H1 (cell line): ENCODE results near the gene DOK7. TPM values are rescaled to one million over a fixed set of nuclear protein-coding genes. Genes with fewer than 3 reads are reported as not detected.

Experiments used
- CTCF ChIA-PET: fragments of 300-600 bp; sonication (Branson Sonifier 250); formaldehyde crosslinking; loops from one replicate; lab custom pipeline; 2021; ENCODE audit not compliant: partially characterized antibody; lab: Charles Lee
- POLR2A ChIA-PET: fragments of 300-600 bp; sonication (Branson Sonifier 250); formaldehyde crosslinking; loops from one replicate; lab custom pipeline; 2021; ENCODE audit warnings: inconsistent platforms; ENCODE audit not compliant: partially characterized antibody; lab: Charles Lee
- DNase-seq, 2 experiments: peaks; one replicate each; pipeline versions ENCODE4 v3.0.0 to v3.0.0-alpha.2; 2010 to 2022; ENCODE audit warnings: low spot score in 2 of 2, low read depth in 1 of 2, mixed read lengths in 1 of 2
- FAIRE-seq: peaks from 2 replicates; lab custom pipeline; 2011; peaks lifted over from hg19 to GRCh38; lab: Jason Lieb, UNC
- H2AFZ ChIP-seq: 2 replicates; pipeline ENCODE4 v1.8.1; 2012; ENCODE audit warnings: low read length, inconsistent platforms
- H2AK5ac ChIP-seq: 2 replicates; pipeline ENCODE4 v1.6.1; 2013; ENCODE audit warnings: low read depth, low read length
- H2BK120ac ChIP-seq: replicated peaks from 2 replicates; pipeline ENCODE3; 2013; ENCODE audit warnings: low read depth, low read length, inconsistent platforms
- H2BK12ac ChIP-seq: 2 replicates; pipeline ENCODE4 v1.6.1; 2013; ENCODE audit warnings: low read depth, low read length
- H2BK15ac ChIP-seq: 2 replicates; pipeline ENCODE4 v1.6.1; 2013; ENCODE audit warnings: low read length
- H2BK20ac ChIP-seq: 2 replicates; pipeline ENCODE4 v1.6.1; 2013; ENCODE audit warnings: low read length
- H2BK5ac ChIP-seq: 2 replicates; pipeline ENCODE4 v1.6.1; 2013; ENCODE audit warnings: low read depth, low read length
- H3K14ac ChIP-seq: 2 replicates; pipeline ENCODE4 v1.6.1; 2013; ENCODE audit warnings: inconsistent platforms; ENCODE audit not compliant: insufficient read length
- H3K18ac ChIP-seq: 2 replicates; pipeline ENCODE4 v1.6.1; 2013; ENCODE audit warnings: low read length; ENCODE audit errors: extremely low read depth
- H3K23ac ChIP-seq: 2 replicates; pipeline ENCODE4 v1.6.1; 2013; ENCODE audit warnings: inconsistent platforms; ENCODE audit not compliant: insufficient read length
- H3K23me2 ChIP-seq: 2 replicates; pipeline ENCODE4 v1.6.1; 2013; ENCODE audit warnings: low read depth, low read length
- H3K27ac ChIP-seq: 2 replicates; pipeline ENCODE4 v1.6.1; 2011; ENCODE audit warnings: low read depth, low read length, inconsistent platforms
- H3K27me3 ChIP-seq, 4 experiments: replicated peaks in 1 of 4; 1 replicate in 1 of 4; 2 replicates in 3 of 4; pipeline versions ENCODE4 v1.6.1 to v1.8.1; 2011 to 2013; ENCODE audit warnings: low read length in 3 of 4, mild to moderate bottlenecking in 3 of 4, inconsistent platforms in 2 of 4, mixed read lengths in 2 of 4, moderate library complexity in 1 of 4; ENCODE audit not compliant: control insufficient read depth in 3 of 4, insufficient read depth in 3 of 4; ENCODE audit errors: extremely low read depth in 1 of 4
- H3K36me3 ChIP-seq, 4 experiments: 2 replicates each; pipeline versions ENCODE4 v1.6.1 to v1.8.1; 2011 to 2013; ENCODE audit warnings: mild to moderate bottlenecking in 4 of 4, low read length in 3 of 4, moderate library complexity in 2 of 4, control low read depth in 1 of 4, inconsistent platforms in 1 of 4; ENCODE audit not compliant: insufficient read depth in 4 of 4, control insufficient read depth in 2 of 4
- H3K4ac ChIP-seq: replicated peaks from 2 replicates; pipeline ENCODE3; 2013; ENCODE audit warnings: low read length, low read depth, mixed read lengths, inconsistent platforms; ENCODE audit not compliant: insufficient read length
- H3K4me1 ChIP-seq, 4 experiments: replicated peaks in 1 of 4; 1 replicate in 1 of 4; 2 replicates in 3 of 4; pipeline versions ENCODE4 v1.6.1 to v1.8.1; 2011 to 2013; ENCODE audit warnings: low read length in 3 of 4, inconsistent platforms in 2 of 4, mixed read lengths in 1 of 4; ENCODE audit not compliant: insufficient read depth in 4 of 4, control insufficient read depth in 3 of 4
- H3K4me2 ChIP-seq, 2 experiments: 2 replicates each; pipeline versions ENCODE4 v1.6.1 to v1.8.1; 2011 to 2013; ENCODE audit warnings: low read depth in 2 of 2, low read length in 2 of 2, control low read depth in 1 of 2, inconsistent platforms in 1 of 2, mild to moderate bottlenecking in 1 of 2; ENCODE audit not compliant: insufficient read depth in 1 of 2
- H3K4me3 ChIP-seq, 4 experiments: fragments of 200-600, 300-600 bp in 1 of 4; sonication (generic), shearing (Covaris generic), sonication (Bioruptor Twin) in 1 of 4; 2 replicates each; pipeline versions ENCODE4 v1.5.1 to v1.8.1; 2011 to 2016; ENCODE audit warnings: low read length in 4 of 4, low read depth in 3 of 4, control low read depth in 2 of 4, inconsistent platforms in 2 of 4, mild to moderate bottlenecking in 2 of 4, mixed read lengths in 1 of 4, moderate library complexity in 1 of 4; ENCODE audit not compliant: insufficient read depth in 2 of 4; ENCODE audit errors: extremely low read depth in 1 of 4
- H3K56ac ChIP-seq: replicated peaks from 2 replicates; pipeline ENCODE3; 2013; ENCODE audit warnings: low read depth, mild to moderate bottlenecking, mixed read lengths, low read length, inconsistent platforms; ENCODE audit not compliant: insufficient read length
- H3K79me1 ChIP-seq: 2 replicates; pipeline ENCODE4 v1.6.1; 2013; ENCODE audit warnings: low read depth, low read length, control low read depth
- H3K79me2 ChIP-seq, 2 experiments: 2 replicates each; pipeline versions ENCODE4 v1.6.1 to v1.8.1; 2012 to 2013; ENCODE audit warnings: low read length in 2 of 2, mild to moderate bottlenecking in 2 of 2, inconsistent platforms in 1 of 2; ENCODE audit not compliant: insufficient read depth in 2 of 2, control insufficient read depth in 1 of 2
- H3K9ac ChIP-seq, 4 experiments: replicated peaks in 1 of 4; 1 replicate in 1 of 4; 2 replicates in 3 of 4; pipeline versions ENCODE4 v1.6.1 to v1.8.1; 2011 to 2013; ENCODE audit warnings: low read depth in 3 of 4, low read length in 3 of 4, control low read depth in 2 of 4, mild to moderate bottlenecking in 2 of 4, moderate library complexity in 2 of 4, inconsistent platforms in 1 of 4; ENCODE audit errors: extremely low read depth in 1 of 4
- H3K9me3 ChIP-seq, 2 experiments: 2 replicates each; pipeline versions ENCODE4 v1.6.1 to v1.8.1; 2012 to 2013; ENCODE audit warnings: mild to moderate bottlenecking in 2 of 2, moderate library complexity in 2 of 2, control low read depth in 1 of 2, inconsistent platforms in 1 of 2, low read depth in 1 of 2, low read length in 1 of 2, mixed read lengths in 1 of 2; ENCODE audit not compliant: insufficient read depth in 2 of 2
- H4K20me1 ChIP-seq, 2 experiments: replicated peaks in 1 of 2; 2 replicates each; pipeline versions ENCODE3 to v1.8.1; 2011 to 2013; ENCODE audit warnings: inconsistent platforms in 2 of 2, low read length in 2 of 2, mild to moderate bottlenecking in 1 of 2; ENCODE audit not compliant: insufficient read depth in 2 of 2, control insufficient read depth in 1 of 2
- H4K5ac ChIP-seq: 2 replicates; pipeline ENCODE4 v1.6.1; 2013; ENCODE audit warnings: low read length, low read depth, mixed read lengths, inconsistent platforms; ENCODE audit not compliant: insufficient read length
- H4K8ac ChIP-seq: 2 replicates; pipeline ENCODE4 v1.8.0; 2013; ENCODE audit warnings: mild to moderate bottlenecking, moderate library complexity, low read length, inconsistent platforms; ENCODE audit not compliant: insufficient read depth; ENCODE audit errors: extremely low read depth
- H4K91ac ChIP-seq: replicated peaks from 2 replicates; pipeline ENCODE3; 2013; ENCODE audit warnings: low read length, mixed read lengths, inconsistent platforms; ENCODE audit not compliant: insufficient read length
- BACH1 ChIP-seq: IDR thresholded peaks from 2 replicates; pipeline ENCODE4 v1.6.1; 2012; ENCODE audit warnings: low read length, improper control_type of control experiment
- BCL11A ChIP-seq, 2 experiments: IDR thresholded peaks; one replicate each; pipeline ENCODE4 v1.6.1; 2011; ENCODE audit warnings: low read depth in 2 of 2, low read length in 2 of 2, mild to moderate bottlenecking in 2 of 2
- CREB1 ChIP-seq: IDR thresholded peaks from 2 replicates; pipeline ENCODE4 v1.6.1; 2012; ENCODE audit warnings: inconsistent platforms
- CTBP2 ChIP-seq: IDR thresholded peaks from 2 replicates; pipeline ENCODE4 v1.7.0; 2011; ENCODE audit warnings: borderline replicate concordance, mild to moderate bottlenecking, moderate library complexity, mixed read lengths, low read length; ENCODE audit not compliant: insufficient read depth, insufficient read length
- EZH2 ChIP-seq: fragments of 200-600 bp; sonication (generic); IDR thresholded peaks from 2 replicates; pipeline ENCODE4 v1.7.1; 2012; ENCODE audit warnings: low read depth, mild to moderate bottlenecking, moderate library complexity, low read length, inconsistent platforms; ENCODE audit not compliant: severe bottlenecking
- GABPA ChIP-seq: IDR thresholded peaks from 2 replicates; pipeline ENCODE4 v1.6.1; 2011; ENCODE audit warnings: mild to moderate bottlenecking, low read length, moderate library complexity, borderline replicate concordance; ENCODE audit not compliant: insufficient read depth
- GTF2F1 ChIP-seq: IDR thresholded peaks from 2 replicates; pipeline ENCODE4 v1.6.1; 2012; ENCODE audit warnings: low read depth, low read length, improper control_type of control experiment, borderline replicate concordance
- HDAC2 ChIP-seq, 2 experiments: fragments of 300-600 bp in 1 of 2; sonication (generic) in 1 of 2; IDR thresholded peaks; 2 replicates each; pipeline ENCODE4 v1.6.1; 2011 to 2012; ENCODE audit warnings: low read depth in 2 of 2, low read length in 2 of 2, mild to moderate bottlenecking in 2 of 2, moderate library complexity in 2 of 2, borderline replicate concordance in 1 of 2, inconsistent platforms in 1 of 2
- NRF1 ChIP-seq: IDR thresholded peaks from 2 replicates; pipeline ENCODE4 v1.6.1; 2011; ENCODE audit warnings: mild to moderate bottlenecking, low read depth, low read length, improper control_type of control experiment
- POLR2AphosphoS5 ChIP-seq: IDR thresholded peaks from 2 replicates; pipeline ENCODE4 v1.6.1; 2011; ENCODE audit warnings: low read depth, low read length
- SIX5 ChIP-seq: IDR thresholded peaks from 2 replicates; pipeline ENCODE4 v1.6.1; 2011; ENCODE audit warnings: mild to moderate bottlenecking, low read depth, low read length
- SUZ12 ChIP-seq: fragments of 200-600 bp; sonication (generic); IDR thresholded peaks from 2 replicates; pipeline ENCODE4 v1.6.1; 2012; ENCODE audit warnings: mild to moderate bottlenecking, inconsistent platforms, low read length, moderate library complexity, mixed read lengths
- TEAD4 ChIP-seq: IDR thresholded peaks from 2 replicates; pipeline ENCODE4 v1.6.1; 2012; ENCODE audit warnings: low read depth, low read length, inconsistent platforms, mixed read lengths
- YY1 ChIP-seq: IDR thresholded peaks from 2 replicates; pipeline ENCODE4 v1.6.1; 2011; ENCODE audit warnings: low read depth, mild to moderate bottlenecking, low read length
- WGBS, 2 experiments: shearing (Covaris generic) in 1 of 2; methylation state at CpG; one replicate each; pipeline versions ENCODE4 v1.1.6 to v1.1.7; 2013 to 2015; ENCODE audit warnings: low lambda C conversion rate in 2 of 2, mixed read lengths in 2 of 2, inconsistent platforms in 1 of 2, low coverage in 1 of 2, missing lambda C conversion rate in 1 of 2; ENCODE audit not compliant: insufficient replicate concordance in 2 of 2, insufficient coverage in 1 of 2, insufficient read length in 1 of 2; ENCODE audit errors: extremely low coverage in 1 of 2, missing lambda C conversion rate in 1 of 2; 5-methylcytosine and 5-hydroxymethylcytosine counted together
- polyA plus RNA-seq, 7 experiments: library from polyadenylated mRNA; depleted of rRNA in 3 of 7; stranded (reverse) in 5 of 7; unstranded in 2 of 7; fragments of >200 nt in 5 of 7; fragments of 200-250 nt in 2 of 7; gene quantifications; 1 replicate in 5 of 7; 2 replicates in 1 of 7; 4 replicates in 1 of 7; pipeline versions ENCODE4 v1.2.1 to v1.2.3, GENCODE V29; 2011 to 2013; ENCODE audit warnings: missing spikeins in 2 of 7, mixed read lengths in 2 of 7
- total RNA-seq: library from RNA; stranded (reverse); fragmentation: NEBNext Ultra II Directional; extraction: Animal tissue kit (Norgen Biotek cat#: 25700); gene quantifications from 2 replicates; pipeline ENCODE4 v1.2.1, GENCODE V29; 2021

The DOK7 gene
- total and polyA plus RNA-seq, 2 of the 8 experiments (the other 6 are each of a cell fraction or from before 2014, with no cell fraction given): 0.32 TPM; not detected in 1

- no peak overlapping the region for H4K5ac ChIP-seq
- no peak overlapping the region for H2BK20ac ChIP-seq
- no peaks in the 10 kb centered on the region for H3K79me1 ChIP-seq
- H3K9ac ChIP-seq: no peak overlapping the region
- H3K79me2 ChIP-seq: no peaks in the 10 kb centered on the region
- H4K20me1 ChIP-seq: no peaks in the 10 kb centered on the region
- H3K27me3 ChIP-seq: no peaks in the 10 kb centered on the region; a peak in 1 of 7 replicates
- no peak overlapping the region for H3K27ac ChIP-seq
- TF ChIP-seq SIX5 (no peak), GABPA (no peak), EZH2 (no peak), CTBP2 (no peak), YY1 (no peak), BCL11A (IDR thresholded peaks at IDR 0.05; ENCODE audit: low read depth in 2 of 2, low read length in 2 of 2) (no peak), TEAD4 (no peak), NRF1 (no peak), HDAC2 (IDR thresholded peaks at IDR 0.05; ENCODE audit: borderline replicate concordance in 1 of 2, low read depth in 2 of 2, low read length in 2 of 2) (no peak), SUZ12 (no peak), CREB1 (no peak), GTF2F1 (no peak), BACH1 (no peak), POLR2AphosphoS5 (no peak)
- DNase-seq: no peak
- no peak overlapping the region for H4K91ac ChIP-seq
- no peak overlapping the region for H3K18ac ChIP-seq
- H2BK120ac ChIP-seq: no peak overlapping the region
- no peak overlapping the region for H2BK5ac ChIP-seq
- no peak overlapping the region for H2BK12ac ChIP-seq
- no peak overlapping the region for H2BK15ac ChIP-seq
- no peak overlapping the region for H3K56ac ChIP-seq
- H3K23ac ChIP-seq: no peak overlapping the region
- H3K4me3 ChIP-seq: no peak overlapping the region
- ChIA-PET POLR2A (no interaction called here), CTCF (interaction anchor here (0.8 to 11.6 kb wide), 5 partner anchors 13 to 93 kb away, joined by 3 to 152 read pairs (median 9); no protein-coding TSS in a partner anchor)
- H3K4me1 ChIP-seq: peaks cover 0 to 5% (median 2%) of the 10 kb centered on the region in 4 experiments; a peak in 3 of 7 replicates
- WGBS, 2 experiments: 86% methylated on average over 13 of the region's 16 CpGs; no CpG with 5 or more reads in 1 of the 2 experiments
- FAIRE-seq: no peak
- H3K14ac ChIP-seq: no peak overlapping the region
- no peaks in the 10 kb centered on the region for H3K9me3 ChIP-seq
- H3K23me2 ChIP-seq: no peaks in the 10 kb centered on the region
- no peak overlapping the region for H2AFZ ChIP-seq
- no peak overlapping the region for H3K4me2 ChIP-seq
- no peak overlapping the region for H3K4ac ChIP-seq
- H3K36me3 ChIP-seq: no peaks in the 10 kb centered on the region
- peak overlapping the region; percentile 42; the same call in 1 of the 2 replicates for H4K8ac ChIP-seq
- no peak overlapping the region for H2AK5ac ChIP-seq
Measured at GRCh38 chr4:3439391-3439790, 23.7 kb upstream of the DOK7 start.
